Heart left ventricle (tissue), 13 donors: ENCODE results near the gene BMPR1B.

Experiments
- CTCF ChIP-seq, 12 donors: fragments of 200-600 bp; sonication (generic) in 4 of 12; IDR thresholded peaks; one replicate each; pipeline versions ENCODE4 v1.5.0 to v1.8.0; 2018 to 2022; ENCODE audit warnings: antibody characterized with exemption in 12 of 12, mild to moderate bottlenecking in 5 of 12
- POLR2A ChIP-seq, 2 donors: fragments of 450-650 bp; IDR thresholded peaks; one replicate each; pipeline ENCODE4 v1.6.1; 2017; ENCODE audit warnings: antibody characterized with exemption in 2 of 2, mild to moderate bottlenecking in 2 of 2, moderate library complexity in 2 of 2
- donor health status: ischemic (EF 13 %, LVEDD 7.1; RV severe dilation, severe dysfunction).
- donor health status: DM: no; HTN: yes; CAD: no.
- donor health status: DM: no; HTN: no; CAD: no.
- donor health status: ischemic (EF 25% LVEDD 6.9; RV normal size, moderate dysfunction).
- donor health status: ischemic (EF 25% LVEDD 5.7; RV mildly dilated, moderate dysfunction).
- donor health status: ischemic (EF 35%, LVEDD 5.7; RV mildly dilated, moderate dysfunction).
- donor health status: nonischemic (EF 11% LVEDD 7.7; RV severe dilation, severe dysfunction).
- donor health status: DM: yes; HTN: yes; CAD: no.
- donor health status: PGD.
- donor health status: ischemic (EF 29% LVEDD 5.4; RV normal size, mild dysfunction).
- donor health status: nonischemic (EF 23%, LVEDD 6.1; RV moderate dilation, normal function).

GRCh38 chr4:95023110-95023509 is 265.4 kb downstream of the BMPR1B start:
- no peak for TF ChIP-seq CTCF (IDR thresholded peaks at IDR 0.05)
- TF ChIP-seq POLR2A (IDR thresholded peaks at IDR 0.05), result no peak
